K562 (cell line): ENCODE measurements around the gene POU2F1. TPM values are rescaled to one million over a fixed set of nuclear protein-coding genes. Genes with fewer than 3 reads are reported as not detected.

Experiments used
- ARID3A ChIP-seq: IDR thresholded peaks from 2 replicates; pipeline ENCODE4 v1.6.1; 2012; ENCODE audit warnings: low read depth, low read length, improper control_type of control experiment, borderline replicate concordance
- ATF7 ChIP-seq: fragments of 450-650 bp; IDR thresholded peaks from 2 replicates; pipeline ENCODE4 v1.7.1; 2014; ENCODE audit warnings: mild to moderate bottlenecking, moderate library complexity
- BRF1 ChIP-seq: IDR thresholded peaks from 3 replicates; pipeline ENCODE4 v1.6.1; 2011; ENCODE audit warnings: borderline replicate concordance, mild to moderate bottlenecking; ENCODE audit not compliant: insufficient read length; ENCODE audit errors: extremely low read depth
- CCNT2 ChIP-seq: IDR thresholded peaks from 2 replicates; pipeline ENCODE4 v1.6.1; 2011; ENCODE audit warnings: borderline replicate concordance, low read depth, mild to moderate bottlenecking, moderate library complexity, mixed read lengths, low read length; ENCODE audit not compliant: insufficient read length; ENCODE audit errors: extremely low read depth
- CXXC5 ChIP-seq: fragments of 250-450 bp; sonication (Bioruptor Pico); IDR thresholded peaks from 2 replicates; pipeline ENCODE4 v1.8.0; 2022; ENCODE audit warnings: inconsistent platforms, mild to moderate bottlenecking, moderate library complexity
- EGR1 ChIP-seq: fragments of 450-650 bp; conservative IDR thresholded peaks from 2 replicates; pipeline ENCODE4 v1.6.1; 2017; ENCODE audit warnings: mild to moderate bottlenecking
- ETV1 ChIP-seq: fragments of 450-650 bp; conservative IDR thresholded peaks from 2 replicates; pipeline ENCODE4 v1.6.1; 2016; ENCODE audit warnings: missing genetic modification characterization, control low read depth, low read depth, missing compliant biosample characterization
- FOXK2 ChIP-seq, 2 experiments: fragments of 450-650 bp; IDR thresholded peaks in 1 of 2; conservative IDR thresholded peaks in 1 of 2; 2 replicates each; pipeline ENCODE4 v1.6.1; 2016; ENCODE audit warnings: low read depth in 2 of 2, mild to moderate bottlenecking in 1 of 2
- HES1 ChIP-seq: fragments of 450-650 bp; IDR thresholded peaks from 2 replicates; pipeline ENCODE4 v1.6.1; 2016; ENCODE audit warnings: low read depth, mild to moderate bottlenecking, moderate library complexity
- RBFOX2 ChIP-seq: fragments of 200-400 bp; formaldehyde crosslinking; IDR thresholded peaks from 2 replicates; pipeline ENCODE4 v1.6.1; 2017; ENCODE audit warnings: low read depth, mild to moderate bottlenecking, low read length, moderate library complexity
- SETDB1 ChIP-seq: IDR thresholded peaks from one replicate; pipeline ENCODE4 v1.6.1; 2012; ENCODE audit warnings: low read length, control low read depth, inconsistent platforms
- TAF1 ChIP-seq: IDR thresholded peaks from 2 replicates; pipeline ENCODE4 v1.6.1; 2011; ENCODE audit warnings: mild to moderate bottlenecking, low read length, moderate library complexity; ENCODE audit not compliant: insufficient read depth, control insufficient read depth, severe bottlenecking; ENCODE audit errors: extremely low read depth
- ZBTB2 ChIP-seq: fragments of 450-650 bp; IDR thresholded peaks from 2 replicates; pipeline ENCODE4 v1.6.1; 2016; ENCODE audit warnings: antibody characterized with exemption
- ZKSCAN1 ChIP-seq: fragments of 150-350 bp; IDR thresholded peaks from 2 replicates; pipeline ENCODE4 v1.6.1; 2016; ENCODE audit warnings: low read depth, low read length
- ZNF589 ChIP-seq: fragments of 200-800 bp; sonication (Bioruptor generic); IDR thresholded peaks from 2 replicates; pipeline ENCODE4 v1.6.1; 2016; ENCODE audit warnings: low read depth, missing genetic modification characterization, missing compliant biosample characterization
- ZNF766 ChIP-seq: fragments of 200-800 bp; sonication (Bioruptor generic); conservative IDR thresholded peaks from 2 replicates; pipeline ENCODE4 v1.6.1; 2016; ENCODE audit warnings: missing genetic modification characterization, missing compliant biosample characterization
- ZNF830 ChIP-seq: fragments of 250-450 bp; sonication (Bioruptor Pico); IDR thresholded peaks from 2 replicates; pipeline ENCODE4 v1.5.0; 2021; ENCODE audit warnings: mild to moderate bottlenecking
- polyA plus RNA-seq, 8 experiments: library from polyadenylated mRNA; depleted of rRNA in 4 of 8; stranded (reverse) in 5 of 8; unstranded in 3 of 8; fragments of >200 nt; fragmentation: Nextera tagmentation in 2 of 8; fragmentation: Illumina TruSeq in 1 of 8; extraction: Ambion mirVana in 2 of 8; extraction: Trizol in 1 of 8; gene quantifications; 2 replicates each; pipeline versions ENCODE4 v1.2.1 to v1.2.3, GENCODE V29; 2011 to 2014; ENCODE audit warnings: inconsistent platforms in 1 of 8, missing spikeins in 1 of 8
- total RNA-seq, 7 experiments: library from RNA; depleted of rRNA in 6 of 7; stranded (reverse); fragments of >200 nt in 6 of 7; fragmentation: Illumina TruSeq in 2 of 7; extraction: Trizol in 2 of 7; gene quantifications; 2 replicates each; pipeline versions ENCODE4 v1.2.1 to v1.2.3, GENCODE V29; 2011 to 2021; ENCODE audit warnings: low replicate concordance in 1 of 7
- TF ChIP-seq, protein P1 (sequence below): IDR thresholded peaks from 2 replicates; pipeline ENCODE4 v1.6.1; 2011; ENCODE audit warnings: borderline replicate concordance, low read depth, mild to moderate bottlenecking, moderate library complexity, low read length; ENCODE audit not compliant: insufficient read depth, poor library complexity, severe bottlenecking
- TF ChIP-seq, protein P2 (sequence below): fragments of 250-450 bp; sonication (Bioruptor Pico); IDR thresholded peaks from 2 replicates; pipeline ENCODE4 v1.5.0; 2020; ENCODE audit warnings: mild to moderate bottlenecking, borderline replicate concordance

Gene POU2F1
- total and polyA plus RNA-seq, 9 of the 15 experiments (the other 6 are each of a cell fraction or from before 2014, with no cell fraction given), result 2.6 to 22.3 (median 8.8) TPM

DNA sequence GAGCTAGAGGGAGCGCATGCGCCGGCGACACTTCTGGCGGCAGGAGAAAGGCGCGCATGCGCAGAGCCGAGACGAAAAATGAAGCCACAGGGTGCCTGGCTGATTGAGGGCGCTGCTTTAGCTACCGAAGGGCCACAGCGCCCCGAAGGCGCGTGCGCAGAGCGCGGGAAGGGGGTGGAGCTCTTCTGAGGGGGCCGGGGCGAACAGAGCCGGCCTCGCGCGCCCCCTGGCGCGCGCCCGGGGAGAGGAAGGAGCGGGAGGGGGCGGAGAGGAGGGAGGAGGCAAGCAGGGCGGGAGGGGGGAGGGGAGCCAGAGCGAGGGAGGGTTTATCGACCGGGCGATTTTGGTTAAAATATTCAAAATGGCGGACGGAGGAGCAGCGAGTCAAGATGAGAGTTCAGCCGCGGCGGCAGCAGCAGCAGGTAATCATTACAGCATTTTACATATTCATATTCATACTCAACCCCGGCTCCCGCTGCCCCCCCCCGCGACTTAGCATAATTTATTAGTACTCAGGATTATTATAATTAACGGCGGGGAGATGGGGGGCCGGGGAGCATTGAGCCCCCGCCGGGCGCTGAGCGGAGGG, at the start of gene POU2F1 (continued):
- TF ChIP-seq, protein P1, sequence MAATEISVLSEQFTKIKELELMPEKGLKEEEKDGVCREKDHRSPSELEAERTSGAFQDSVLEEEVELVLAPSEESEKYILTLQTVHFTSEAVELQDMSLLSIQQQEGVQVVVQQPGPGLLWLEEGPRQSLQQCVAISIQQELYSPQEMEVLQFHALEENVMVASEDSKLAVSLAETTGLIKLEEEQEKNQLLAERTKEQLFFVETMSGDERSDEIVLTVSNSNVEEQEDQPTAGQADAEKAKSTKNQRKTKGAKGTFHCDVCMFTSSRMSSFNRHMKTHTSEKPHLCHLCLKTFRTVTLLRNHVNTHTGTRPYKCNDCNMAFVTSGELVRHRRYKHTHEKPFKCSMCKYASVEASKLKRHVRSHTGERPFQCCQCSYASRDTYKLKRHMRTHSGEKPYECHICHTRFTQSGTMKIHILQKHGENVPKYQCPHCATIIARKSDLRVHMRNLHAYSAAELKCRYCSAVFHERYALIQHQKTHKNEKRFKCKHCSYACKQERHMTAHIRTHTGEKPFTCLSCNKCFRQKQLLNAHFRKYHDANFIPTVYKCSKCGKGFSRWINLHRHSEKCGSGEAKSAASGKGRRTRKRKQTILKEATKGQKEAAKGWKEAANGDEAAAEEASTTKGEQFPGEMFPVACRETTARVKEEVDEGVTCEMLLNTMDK, result peak; percentile 97
- TF ChIP-seq ATF7 (peak; percentile 76; the same call in 1 of the 2 replicates), CXXC5 (CRISPR knock-in tag) (no peak; the same call in 1 of the 2 replicates), ZNF589 (peak; percentile 80; the same call in 1 of the 2 replicates), ZBTB2 (peak; percentile 100), RBFOX2 (peak; percentile 90), ZNF830 (0 out of 2 replicates have a peak, but pooled peaks have one; percentile 71), HES1 (no peak), ZNF766 (CRISPR knock-in tag) (peak; percentile 42; the same call in 1 of the 2 replicates), EGR1 (peak; percentile 77), SETDB1 (peak; percentile 53), CCNT2 (peak; percentile 90), ARID3A (0 out of 2 replicates have a peak, but pooled peaks have one; percentile 18), BRF1 (no peak), ETV1 (tag) (no peak), TAF1 (peak; percentile 92), FOXK2 (conservative IDR thresholded peaks at IDR 0.05 in 1 of 2, IDR thresholded peaks at IDR 0.05 in 1 of 2; ENCODE audit: low read depth in 2 of 2) (no peak), ZKSCAN1 (peak; percentile 81; the same call in 1 of the 2 replicates)
- TF ChIP-seq, protein P2, sequence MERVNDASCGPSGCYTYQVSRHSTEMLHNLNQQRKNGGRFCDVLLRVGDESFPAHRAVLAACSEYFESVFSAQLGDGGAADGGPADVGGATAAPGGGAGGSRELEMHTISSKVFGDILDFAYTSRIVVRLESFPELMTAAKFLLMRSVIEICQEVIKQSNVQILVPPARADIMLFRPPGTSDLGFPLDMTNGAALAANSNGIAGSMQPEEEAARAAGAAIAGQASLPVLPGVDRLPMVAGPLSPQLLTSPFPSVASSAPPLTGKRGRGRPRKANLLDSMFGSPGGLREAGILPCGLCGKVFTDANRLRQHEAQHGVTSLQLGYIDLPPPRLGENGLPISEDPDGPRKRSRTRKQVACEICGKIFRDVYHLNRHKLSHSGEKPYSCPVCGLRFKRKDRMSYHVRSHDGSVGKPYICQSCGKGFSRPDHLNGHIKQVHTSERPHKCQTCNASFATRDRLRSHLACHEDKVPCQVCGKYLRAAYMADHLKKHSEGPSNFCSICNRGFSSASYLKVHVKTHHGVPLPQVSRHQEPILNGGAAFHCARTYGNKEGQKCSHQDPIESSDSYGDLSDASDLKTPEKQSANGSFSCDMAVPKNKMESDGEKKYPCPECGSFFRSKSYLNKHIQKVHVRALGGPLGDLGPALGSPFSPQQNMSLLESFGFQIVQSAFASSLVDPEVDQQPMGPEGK, result peak; percentile 24; the same call in 1 of the 2 replicates
